ENCODE results near the gene SIRT3. TPM values are rescaled to one million over a fixed set of nuclear protein-coding genes. Genes with fewer than 3 reads are reported as not detected.

SIRT3 gene
- 10 to 100 TPM; 36.5 to 39.0 TPM for total RNA-seq

DNA sequence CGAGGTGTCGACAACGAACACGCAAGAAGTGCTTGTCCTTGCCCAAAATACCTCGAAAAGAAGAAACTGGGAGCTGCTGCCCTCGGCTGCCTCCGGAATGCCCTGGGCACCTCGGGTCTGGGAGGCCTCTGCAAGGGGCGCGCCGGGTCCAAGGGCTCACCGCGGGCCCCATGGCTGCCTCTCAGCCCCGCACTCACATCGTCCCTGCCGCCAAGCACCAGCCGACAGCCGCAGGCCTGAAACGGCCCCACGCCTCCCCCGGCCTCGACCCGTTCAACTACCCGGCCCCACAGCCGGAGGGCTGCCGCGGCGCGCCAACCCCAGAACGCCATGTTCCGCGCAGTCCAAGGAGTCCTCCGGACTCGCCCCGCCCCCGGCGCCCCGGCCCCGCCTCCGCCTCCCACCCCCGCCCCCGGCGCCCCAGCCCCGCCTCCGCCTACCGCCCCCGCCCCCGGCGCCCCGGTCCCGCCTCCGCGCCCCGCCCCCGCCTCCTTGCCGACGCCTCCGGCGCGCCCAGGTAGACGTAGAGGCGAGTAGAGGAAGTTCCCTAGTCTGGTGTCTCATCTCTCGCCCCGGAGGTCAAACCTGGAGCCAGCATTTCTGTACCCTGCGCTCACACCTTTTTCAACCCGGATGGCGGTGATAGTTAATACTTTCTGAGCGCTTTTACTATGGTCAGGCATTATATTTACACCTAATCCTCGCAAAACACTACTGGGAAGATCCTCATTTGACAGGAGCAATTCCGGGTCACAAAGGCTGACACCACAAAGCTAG, at the start of gene SIRT3:
Gene SIRT3, minus strand, starts transcription at position 346 of the 777 bp plus-strand sequence. Its CDS starts 14 bp downstream, at position 332.
- H3K4me3 Mint-ChIP-seq = peak within 1 kb of the TSS; percentile 98 to 99
- peak within 1 kb of the TSS; percentile 99 for H3K27ac Mint-ChIP-seq
- peak; percentile 85 to 86 for ATAC-seq (replicated peaks in 1 of 2)
- peaks cover 4 to 11% of the 10 kb centered on the region in 2 donors for H3K36me3 Mint-ChIP-seq (ENCODE audit: insufficient read depth in 2 of 2)
- H3K9me3 Mint-ChIP-seq = no peaks in the 10 kb centered on the region
- peaks cover 44% of the 10 kb centered on the region for H3K4me1 Mint-ChIP-seq (ENCODE audit: low read depth)
- H3K27me3 Mint-ChIP-seq (ENCODE audit: low read depth) = no peaks in the 10 kb centered on the region
- DNase-seq = peak; percentile 86 to 88

DNA sequence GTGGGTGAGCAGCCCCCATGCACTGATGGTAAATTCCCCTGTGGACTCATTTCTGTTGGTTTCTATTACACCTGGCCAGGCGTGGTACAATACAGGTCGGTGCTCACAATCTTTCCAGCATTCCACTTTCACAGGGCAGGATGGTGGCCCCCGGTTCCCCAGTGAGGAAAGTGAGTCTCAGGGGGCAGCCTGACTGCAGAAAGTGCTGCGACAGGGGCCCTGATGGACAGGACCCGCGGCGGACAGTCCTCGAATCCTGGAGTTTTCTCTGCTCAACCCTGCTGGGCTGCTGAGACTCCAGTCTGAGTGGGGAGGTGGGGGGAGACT, 49.7 kb upstream of the SIRT3 start:
- H3K9me3 Mint-ChIP-seq = no peaks in the 10 kb centered on the region
- H3K36me3 Mint-ChIP-seq (ENCODE audit: insufficient read depth in 2 of 2) = peaks cover 5 to 14% of the 10 kb centered on the region in 2 donors
- H3K27me3 Mint-ChIP-seq (ENCODE audit: low read depth) = peaks cover 9% of the 10 kb centered on the region
- peak overlapping the region in 1 of 2 donors; percentile 20 for H3K4me3 Mint-ChIP-seq
- ATAC-seq (replicated peaks in 1 of 2) = no peak
- peaks cover 67% of the 10 kb centered on the region for H3K4me1 Mint-ChIP-seq (ENCODE audit: low read depth)
- no peak overlapping the region for H3K27ac Mint-ChIP-seq
- DNase-seq = no peak

GRCh38 chr11:285021-285893, 49.1 kb upstream of the SIRT3 start:
- ATAC-seq (replicated peaks in 1 of 2) (no peak), DNase-seq (no peak)
- peaks cover 9% of the 10 kb centered on the region for H3K27me3 Mint-ChIP-seq (ENCODE audit: low read depth)
- peaks cover 5 to 16% of the 10 kb centered on the region in 2 donors for H3K36me3 Mint-ChIP-seq (ENCODE audit: insufficient read depth in 2 of 2)
- H3K4me1 Mint-ChIP-seq (ENCODE audit: low read depth) = peaks cover 63% of the 10 kb centered on the region
- peak overlapping the region; percentile 20 to 34 for H3K4me3 Mint-ChIP-seq
- H3K27ac Mint-ChIP-seq = no peak overlapping the region
- H3K9me3 Mint-ChIP-seq = no peaks in the 10 kb centered on the region

GRCh38 chr11:284105-285020, 48.2 kb upstream of the SIRT3 start:
- Mint-ChIP-seq H3K4me1 (ENCODE audit: low read depth) (peaks cover 55% of the 10 kb centered on the region), H3K36me3 (ENCODE audit: insufficient read depth in 2 of 2) (peaks cover 5 to 13% of the 10 kb centered on the region in 2 donors), H3K9me3 (no peaks in the 10 kb centered on the region), H3K27me3 (ENCODE audit: low read depth) (peaks cover 9% of the 10 kb centered on the region), H3K27ac (no peak overlapping the region), H3K4me3 (peak overlapping the region in 1 of 2 donors; percentile 84)
- ATAC-seq (replicated peaks in 1 of 2) (no peak), DNase-seq (peak in 1 of 2 donors; percentile 8)

GRCh38 chr11:283405-284104, 47.4 kb upstream of the SIRT3 start:
- peaks cover 59% of the 10 kb centered on the region for H3K4me1 Mint-ChIP-seq (ENCODE audit: low read depth)
- H3K27me3 Mint-ChIP-seq (ENCODE audit: low read depth) = peaks cover 9% of the 10 kb centered on the region
- H3K36me3 Mint-ChIP-seq (ENCODE audit: insufficient read depth in 2 of 2) = peaks cover 5 to 16% of the 10 kb centered on the region in 2 donors
- H3K9me3 Mint-ChIP-seq = no peaks in the 10 kb centered on the region
- H3K27ac Mint-ChIP-seq = peak overlapping the region; percentile 29
- ATAC-seq (replicated peaks in 1 of 2) (no peak), DNase-seq (no peak)
- H3K4me3 Mint-ChIP-seq = peak overlapping the region; percentile 32 to 84

- Mint-ChIP-seq H3K27ac (no peak overlapping the region), H3K9me3 (no peaks in the 10 kb centered on the region), H3K4me3 (peak overlapping the region; percentile 84 to 88), H3K27me3 (ENCODE audit: low read depth) (peaks cover 9% of the 10 kb centered on the region), H3K36me3 (ENCODE audit: insufficient read depth in 2 of 2) (peaks cover 1 to 12% of the 10 kb centered on the region in 2 donors), H3K4me1 (ENCODE audit: low read depth) (peaks cover 67% of the 10 kb centered on the region)
- DNase-seq = no peak
- ATAC-seq (replicated peaks in 1 of 2) = no peak
Measured at GRCh38 chr11:282630-283360, 46.7 kb upstream of the SIRT3 start.

GRCh38 chr11:282171-282570, 46.0 kb upstream of the SIRT3 start:
- peak overlapping the region; percentile 84 to 88 for H3K4me3 Mint-ChIP-seq
- no peaks in the 10 kb centered on the region for H3K9me3 Mint-ChIP-seq
- ATAC-seq (replicated peaks in 1 of 2) (no peak), DNase-seq (no peak)
- peaks cover 71% of the 10 kb centered on the region for H3K4me1 Mint-ChIP-seq (ENCODE audit: low read depth)
- H3K27ac Mint-ChIP-seq = no peak overlapping the region
- H3K36me3 Mint-ChIP-seq (ENCODE audit: insufficient read depth in 2 of 2) = peaks cover 4 to 15% of the 10 kb centered on the region in 2 donors
- peaks cover 9% of the 10 kb centered on the region for H3K27me3 Mint-ChIP-seq (ENCODE audit: low read depth)

- H3K27ac Mint-ChIP-seq = no peak overlapping the region
- ATAC-seq (replicated peaks in 1 of 2) (peak in 1 of 2 donors; percentile 8), DNase-seq (no peak)
- H3K36me3 Mint-ChIP-seq (ENCODE audit: insufficient read depth in 2 of 2) = peaks cover 7 to 19% of the 10 kb centered on the region in 2 donors
- peaks cover 3% of the 10 kb centered on the region in 2 donors for H3K9me3 Mint-ChIP-seq
- peaks cover 71% of the 10 kb centered on the region for H3K4me1 Mint-ChIP-seq (ENCODE audit: low read depth)
- peak overlapping the region; percentile 84 to 88 for H3K4me3 Mint-ChIP-seq
- peaks cover 9% of the 10 kb centered on the region for H3K27me3 Mint-ChIP-seq (ENCODE audit: low read depth)
Measured at GRCh38 chr11:281486-282161, 45.5 kb upstream of the SIRT3 start.

DNA sequence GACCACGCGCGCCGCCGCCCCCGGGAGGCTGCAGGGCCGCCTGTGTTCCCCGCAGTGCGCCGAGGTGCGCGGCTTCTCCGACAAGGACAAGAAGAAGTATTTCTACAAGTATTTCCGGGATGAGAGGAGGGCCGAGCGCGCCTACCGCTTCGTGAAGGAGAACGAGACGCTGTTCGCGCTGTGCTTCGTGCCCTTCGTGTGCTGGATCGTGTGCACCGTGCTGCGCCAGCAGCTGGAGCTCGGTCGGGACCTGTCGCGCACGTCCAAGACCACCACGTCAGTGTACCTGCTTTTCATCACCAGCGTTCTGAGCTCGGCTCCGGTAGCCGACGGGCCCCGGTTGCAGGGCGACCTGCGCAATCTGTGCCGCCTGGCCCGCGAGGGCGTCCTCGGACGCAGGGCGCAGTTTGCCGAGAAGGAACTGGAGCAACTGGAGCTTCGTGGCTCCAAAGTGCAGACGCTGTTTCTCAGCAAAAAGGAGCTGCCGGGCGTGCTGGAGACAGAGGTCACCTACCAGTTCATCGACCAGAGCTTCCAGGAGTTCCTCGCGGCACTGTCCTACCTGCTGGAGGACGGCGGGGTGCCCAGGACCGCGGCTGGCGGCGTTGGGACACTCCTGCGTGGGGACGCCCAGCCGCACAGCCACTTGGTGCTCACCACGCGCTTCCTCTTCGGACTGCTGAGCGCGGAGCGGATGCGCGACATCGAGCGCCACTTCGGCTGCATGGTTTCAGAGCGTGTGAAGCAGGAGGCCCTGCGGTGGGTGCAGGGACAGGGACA, 44.8 kb upstream of the SIRT3 start:
- Mint-ChIP-seq H3K4me3 (peak overlapping the region; percentile 84 to 88), H3K36me3 (ENCODE audit: insufficient read depth in 2 of 2) (peaks cover 8 to 26% of the 10 kb centered on the region in 2 donors)

DNA sequence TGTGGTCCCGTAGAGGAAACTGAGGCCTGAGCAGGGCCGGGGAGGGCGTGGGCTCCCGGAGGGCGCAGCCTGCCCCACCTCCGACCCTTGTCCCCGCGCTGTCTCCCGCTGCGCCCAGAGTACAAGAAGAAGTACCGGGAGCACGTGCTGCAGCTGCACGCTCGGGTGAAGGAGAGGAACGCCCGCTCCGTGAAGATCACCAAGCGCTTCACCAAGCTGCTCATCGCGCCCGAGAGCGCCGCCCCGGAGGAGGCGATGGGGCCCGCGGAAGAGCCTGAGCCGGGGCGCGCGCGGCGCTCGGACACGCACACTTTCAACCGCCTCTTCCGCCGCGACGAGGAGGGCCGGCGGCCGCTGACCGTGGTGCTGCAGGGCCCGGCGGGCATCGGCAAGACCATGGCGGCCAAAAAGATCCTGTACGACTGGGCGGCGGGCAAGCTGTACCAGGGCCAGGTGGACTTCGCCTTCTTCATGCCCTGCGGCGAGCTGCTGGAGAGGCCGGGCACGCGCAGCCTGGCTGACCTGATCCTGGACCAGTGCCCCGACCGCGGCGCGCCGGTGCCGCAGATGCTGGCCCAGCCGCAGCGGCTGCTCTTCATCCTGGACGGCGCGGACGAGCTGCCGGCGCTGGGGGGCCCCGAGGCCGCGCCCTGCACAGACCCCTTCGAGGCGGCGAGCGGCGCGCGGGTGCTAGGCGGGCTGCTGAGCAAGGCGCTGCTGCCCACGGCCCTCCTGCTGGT, 44.0 kb upstream of the SIRT3 start:
- Mint-ChIP-seq H3K27ac (no peak overlapping the region), H3K36me3 (ENCODE audit: insufficient read depth in 2 of 2) (peaks cover 8 to 30% of the 10 kb centered on the region in 2 donors), H3K27me3 (ENCODE audit: low read depth) (peaks cover 9% of the 10 kb centered on the region), H3K4me3 (peak overlapping the region; percentile 84 to 88), H3K9me3 (peaks cover 4 to 8% of the 10 kb centered on the region in 2 donors), H3K4me1 (ENCODE audit: low read depth) (peaks cover 59% of the 10 kb centered on the region)
- peak; percentile 57 to 67 for DNase-seq
- ATAC-seq (replicated peaks in 1 of 2) = peak; percentile 46 to 57

More for the DNA sequence above, 44.8 kb upstream of the SIRT3 start:
- Mint-ChIP-seq H3K27me3 (ENCODE audit: low read depth) (peaks cover 9% of the 10 kb centered on the region), H3K27ac (no peak overlapping the region), H3K4me1 (ENCODE audit: low read depth) (peaks cover 66% of the 10 kb centered on the region), H3K9me3 (peaks cover 4 to 8% of the 10 kb centered on the region in 2 donors)
- ATAC-seq (replicated peaks in 1 of 2) (peak; percentile 35 to 56), DNase-seq (peak; percentile 58 to 64)
